Panc1 (cell line): ENCODE results near the gene BCKDHA.

ENCODE experiments used
- CTCF ChIP-seq: fragments of 450-650 bp; IDR thresholded peaks from 2 replicates; pipeline ENCODE4 v1.5.1; 2017; ENCODE audit warnings: mild to moderate bottlenecking
- POLR2AphosphoS5 ChIP-seq: IDR thresholded peaks from 2 replicates; pipeline ENCODE4 v1.6.1; 2012; ENCODE audit warnings: mild to moderate bottlenecking, low read depth, low read length, moderate library complexity
- REST ChIP-seq, 2 experiments: IDR thresholded peaks; 2 replicates each; pipeline ENCODE4 v1.6.1; 2011 to 2012; ENCODE audit warnings: low read depth in 2 of 2, control low read depth in 1 of 2, low read length in 1 of 2, mild to moderate bottlenecking in 1 of 2, moderate library complexity in 1 of 2; ENCODE audit not compliant: insufficient read depth in 1 of 2
- SIN3A ChIP-seq: IDR thresholded peaks from 2 replicates; pipeline ENCODE4 v1.6.1; 2012; ENCODE audit warnings: low read depth, mild to moderate bottlenecking, low read length, moderate library complexity, borderline replicate concordance; ENCODE audit not compliant: insufficient read depth
- TCF7L2 ChIP-seq: IDR thresholded peaks from 2 replicates; pipeline ENCODE4 v1.6.1; 2011; ENCODE audit warnings: mild to moderate bottlenecking, low read depth, low read length, inconsistent platforms

- TF ChIP-seq REST (IDR thresholded peaks at IDR 0.05; ENCODE audit: insufficient read depth in 1 of 2, low read depth in 2 of 2, low read length in 1 of 2) (no peak), CTCF (no peak), SIN3A (no peak), POLR2AphosphoS5 (no peak), TCF7L2 (no peak)
These were observed 14.3 kb downstream of the BCKDHA start for GRCh38 chr19:41411968-41412265.
